Measurements from ENCODE around the gene CCR5. TPM values are rescaled to one million over a fixed set of nuclear protein-coding genes. Genes with fewer than 3 reads are reported as not detected.

The CCR5 gene
- total and polyA plus RNA-seq, 9 of the 15 experiments (the other 6 are each of a cell fraction or from before 2014, with no cell fraction given): not detected

DNA sequence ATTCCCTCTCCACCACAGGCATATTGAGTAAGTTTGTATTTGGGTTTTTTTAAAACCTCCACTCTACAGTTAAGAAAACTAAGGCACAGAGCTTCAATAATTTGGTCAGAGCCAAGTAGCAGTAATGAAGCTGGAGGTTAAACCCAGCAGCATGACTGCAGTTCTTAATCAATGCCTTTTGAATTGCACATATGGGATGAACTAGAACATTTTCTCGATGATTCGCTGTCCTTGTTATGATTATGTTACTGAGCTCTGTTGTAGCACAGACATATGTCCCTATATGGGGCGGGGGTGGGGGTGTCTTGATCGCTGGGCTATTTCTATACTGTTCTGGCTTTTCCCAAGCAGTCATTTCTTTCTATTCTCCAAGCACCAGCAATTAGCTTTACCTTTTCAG lies 1.6 kb upstream of the CCR5 start:
- in situ Hi-C loops (cut with MboI) (no loop called here), intact Hi-C loops (cut with micrococcal nuclease) (loop anchor here (5.0 kb wide), 1 partner anchor 157 kb away; no protein-coding TSS in a partner anchor)
- Histone ChIP-seq H3K9me1 (ENCODE audit: control insufficient read depth, insufficient read depth, low read length) (no peaks in the 10 kb centered on the region), H4K20me1 (replicated peaks; ENCODE audit: control insufficient read depth, insufficient read depth, low read length) (no peaks in the 10 kb centered on the region), H3K27ac (ENCODE audit: extremely low read depth, low read depth, low read length) (no peak overlapping the region), H3K9ac (ENCODE audit: insufficient read depth in 1 of 2, low read depth in 2 of 2, low read length in 2 of 2) (no peak overlapping the region), H3K79me2 (ENCODE audit: control insufficient read depth, insufficient read depth, low read length) (no peaks in the 10 kb centered on the region), H3K4me3 (no peak overlapping the region), H3K9me3 (replicated peaks; ENCODE audit: control insufficient read depth, insufficient read depth, low read depth, low read length) (no peaks in the 10 kb centered on the region), H3K27me3 (ENCODE audit: control insufficient read depth in 2 of 2, insufficient read depth in 2 of 2, low read length in 2 of 2) (peaks cover 30 to 52% of the 10 kb centered on the region in 2 experiments), H2AFZ (ENCODE audit: low read depth, low read length) (no peak overlapping the region), H3K4me1 (replicated peaks in 1 of 2; ENCODE audit: control insufficient read depth in 2 of 2, insufficient read depth in 2 of 2, low read length in 2 of 2) (no peaks in the 10 kb centered on the region), H3K4me2 (ENCODE audit: insufficient read depth, low read length) (no peak overlapping the region), H3K36me3 (ENCODE audit: control insufficient read depth, insufficient read depth, low read length) (no peaks in the 10 kb centered on the region)
- WGBS (ENCODE audit: insufficient coverage, low coverage, missing lambda C conversion rate): 1% methylated on average over 4 of the region's 4 CpGs
- FAIRE-seq (no peak), DNase-seq (ENCODE audit: extremely low read depth in 1 of 4, low spot score in 3 of 4) (no peak), ATAC-seq (no peak)
- BruUV-seq (replicated peaks): no TSS peak
- ChIA-PET POLR2A (interaction anchor here (0.6 to 1.4 kb wide), 7 partner anchors 9 to 471 kb away, joined by 3 to 7 read pairs (median 3); no protein-coding TSS in a partner anchor), CTCF (ENCODE audit: low intra/inter-chr PET ratio) (interaction anchor here (0.9 kb wide), 1 partner anchor 90 kb away, joined by 4 read pairs; no protein-coding TSS in a partner anchor)
- TF ChIP-seq PYGO2 (tag; IDR thresholded peaks at IDR 0.05): no peak
- no peak for TF ChIP-seq ILF3 (IDR thresholded peaks at IDR 0.05; ENCODE audit: borderline replicate concordance)

DNA sequence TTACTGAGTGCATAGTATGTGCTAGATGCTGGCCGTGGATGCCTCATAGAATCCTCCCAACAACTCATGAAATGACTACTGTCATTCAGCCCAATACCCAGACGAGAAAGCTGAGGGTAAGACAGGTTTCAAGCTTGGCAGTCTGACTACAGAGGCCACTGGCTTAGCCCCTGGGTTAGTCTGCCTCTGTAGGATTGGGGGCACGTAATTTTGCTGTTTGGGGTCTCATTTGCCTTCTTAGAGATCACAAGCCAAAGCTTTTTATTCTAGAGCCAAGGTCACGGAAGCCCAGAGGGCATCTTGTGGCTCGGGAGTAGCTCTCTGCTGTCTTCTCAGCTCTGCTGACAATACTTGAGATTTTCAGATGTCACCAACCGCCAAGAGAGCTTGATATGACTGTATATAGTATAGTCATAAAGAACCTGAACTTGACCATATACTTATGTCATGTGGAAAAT lies 1.0 kb upstream of the CCR5 start:
- Histone ChIP-seq H3K36me3 (ENCODE audit: control insufficient read depth, insufficient read depth, low read length) (no peaks in the 10 kb centered on the region), H3K4me1 (replicated peaks in 1 of 2; ENCODE audit: control insufficient read depth in 2 of 2, insufficient read depth in 2 of 2, low read length in 2 of 2) (no peaks in the 10 kb centered on the region), H3K9me3 (replicated peaks; ENCODE audit: control insufficient read depth, insufficient read depth, low read depth, low read length) (no peaks in the 10 kb centered on the region), H3K4me3 (no peak overlapping the region), H3K9me1 (ENCODE audit: control insufficient read depth, insufficient read depth, low read length) (no peaks in the 10 kb centered on the region), H3K27me3 (ENCODE audit: control insufficient read depth in 2 of 2, insufficient read depth in 2 of 2, low read length in 2 of 2) (peaks cover 34 to 57% of the 10 kb centered on the region in 2 experiments), H4K20me1 (replicated peaks; ENCODE audit: control insufficient read depth, insufficient read depth, low read length) (no peaks in the 10 kb centered on the region), H3K4me2 (ENCODE audit: insufficient read depth, low read length) (no peak overlapping the region), H3K27ac (ENCODE audit: extremely low read depth, low read depth, low read length) (no peak overlapping the region), H3K79me2 (ENCODE audit: control insufficient read depth, insufficient read depth, low read length) (no peaks in the 10 kb centered on the region), H2AFZ (ENCODE audit: low read depth, low read length) (no peak overlapping the region), H3K9ac (ENCODE audit: insufficient read depth in 1 of 2, low read depth in 2 of 2, low read length in 2 of 2) (no peak overlapping the region)
- ChIA-PET POLR2A (interaction anchor here (0.9 to 1.3 kb wide), 5 partner anchors 8 to 261 kb away, joined by 3 to 7 read pairs (median 3); no protein-coding TSS in a partner anchor), CTCF (ENCODE audit: low intra/inter-chr PET ratio) (no interaction called here)
- FAIRE-seq (no peak), ATAC-seq (no peak), DNase-seq (ENCODE audit: extremely low read depth in 1 of 4, low spot score in 3 of 4) (no peak)
- intact Hi-C loops (cut with micrococcal nuclease) (loop anchor here (5.0 kb wide), 3 partner anchors 58 to 157 kb away; no protein-coding TSS in a partner anchor), in situ Hi-C loops (cut with MboI) (no loop called here)
- no TSS peak for BruUV-seq (replicated peaks)
- WGBS (ENCODE audit: insufficient coverage, low coverage, missing lambda C conversion rate): 0% methylated on average over 6 of the region's 6 CpGs
- TF ChIP-seq, protein P1, sequence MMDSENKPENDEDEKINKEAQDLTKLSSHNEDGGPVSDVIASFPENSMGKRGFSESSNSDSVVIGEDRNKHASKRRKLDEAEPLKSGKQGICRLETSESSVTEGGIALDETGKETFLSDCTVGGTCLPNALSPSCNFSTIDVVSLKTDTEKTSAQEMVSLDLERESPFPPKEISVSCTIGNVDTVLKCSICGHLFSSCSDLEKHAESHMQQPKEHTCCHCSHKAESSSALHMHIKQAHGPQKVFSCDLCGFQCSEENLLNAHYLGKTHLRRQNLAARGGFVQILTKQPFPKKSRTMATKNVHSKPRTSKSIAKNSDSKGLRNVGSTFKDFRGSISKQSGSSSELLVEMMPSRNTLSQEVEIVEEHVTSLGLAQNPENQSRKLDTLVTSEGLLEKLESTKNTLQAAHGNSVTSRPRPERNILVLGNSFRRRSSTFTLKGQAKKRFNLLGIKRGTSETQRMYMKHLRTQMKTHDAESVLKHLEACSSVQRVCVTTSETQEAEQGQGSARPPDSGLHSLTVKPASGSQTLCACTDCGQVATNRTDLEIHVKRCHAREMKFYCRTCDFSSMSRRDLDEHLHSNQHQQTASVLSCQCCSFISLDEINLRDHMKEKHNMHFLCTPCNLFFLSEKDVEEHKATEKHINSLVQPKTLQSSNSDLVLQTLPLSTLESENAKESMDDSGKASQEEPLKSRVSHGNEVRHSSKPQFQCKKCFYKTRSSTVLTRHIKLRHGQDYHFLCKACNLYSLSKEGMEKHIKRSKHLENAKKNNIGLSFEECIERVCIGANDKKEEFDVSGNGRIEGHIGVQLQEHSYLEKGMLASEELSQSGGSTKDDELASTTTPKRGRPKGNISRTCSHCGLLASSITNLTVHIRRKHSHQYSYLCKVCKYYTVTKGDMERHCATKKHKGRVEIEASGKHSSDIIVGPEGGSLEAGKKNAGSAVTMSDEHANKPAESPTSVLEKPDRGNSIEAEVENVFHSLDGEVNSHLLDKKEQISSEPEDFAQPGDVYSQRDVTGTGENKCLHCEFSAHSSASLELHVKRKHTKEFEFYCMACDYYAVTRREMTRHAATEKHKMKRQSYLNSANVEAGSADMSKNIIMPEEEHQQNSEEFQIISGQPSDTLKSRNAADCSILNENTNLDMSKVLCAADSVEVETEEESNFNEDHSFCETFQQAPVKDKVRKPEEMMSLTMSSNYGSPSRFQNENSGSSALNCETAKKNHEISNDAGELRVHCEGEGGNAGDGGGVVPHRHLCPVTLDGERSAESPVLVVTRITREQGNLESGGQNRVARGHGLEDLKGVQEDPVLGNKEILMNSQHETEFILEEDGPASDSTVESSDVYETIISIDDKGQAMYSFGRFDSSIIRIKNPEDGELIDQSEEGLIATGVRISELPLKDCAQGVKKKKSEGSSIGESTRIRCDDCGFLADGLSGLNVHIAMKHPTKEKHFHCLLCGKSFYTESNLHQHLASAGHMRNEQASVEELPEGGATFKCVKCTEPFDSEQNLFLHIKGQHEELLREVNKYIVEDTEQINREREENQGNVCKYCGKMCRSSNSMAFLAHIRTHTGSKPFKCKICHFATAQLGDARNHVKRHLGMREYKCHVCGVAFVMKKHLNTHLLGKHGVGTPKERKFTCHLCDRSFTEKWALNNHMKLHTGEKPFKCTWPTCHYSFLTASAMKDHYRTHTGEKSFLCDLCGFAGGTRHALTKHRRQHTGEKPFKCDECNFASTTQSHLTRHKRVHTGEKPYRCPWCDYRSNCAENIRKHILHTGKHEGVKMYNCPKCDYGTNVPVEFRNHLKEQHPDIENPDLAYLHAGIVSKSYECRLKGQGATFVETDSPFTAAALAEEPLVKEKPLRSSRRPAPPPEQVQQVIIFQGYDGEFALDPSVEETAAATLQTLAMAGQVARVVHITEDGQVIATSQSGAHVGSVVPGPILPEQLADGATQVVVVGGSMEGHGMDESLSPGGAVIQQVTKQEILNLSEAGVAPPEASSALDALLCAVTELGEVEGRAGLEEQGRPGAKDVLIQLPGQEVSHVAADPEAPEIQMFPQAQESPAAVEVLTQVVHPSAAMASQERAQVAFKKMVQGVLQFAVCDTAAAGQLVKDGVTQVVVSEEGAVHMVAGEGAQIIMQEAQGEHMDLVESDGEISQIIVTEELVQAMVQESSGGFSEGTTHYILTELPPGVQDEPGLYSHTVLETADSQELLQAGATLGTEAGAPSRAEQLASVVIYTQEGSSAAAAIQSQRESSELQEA (IDR thresholded peaks at IDR 0.05; ENCODE audit: low read depth): no peak
- TF ChIP-seq TGIF2 (CRISPR knock-in tag; IDR thresholded peaks at IDR 0.05): no peak
- no peak for TF ChIP-seq BRCA1 (IDR thresholded peaks at IDR 0.05)
- no peak for TF ChIP-seq BRCA1 (CRISPR knock-in tag; IDR thresholded peaks at IDR 0.05)
- no peak for TF ChIP-seq SMARCA4 (IDR thresholded peaks at IDR 0.05)
- no peak for TF ChIP-seq BCOR (IDR thresholded peaks at IDR 0.05)
- no peak for TF ChIP-seq TFAM (CRISPR knock-in tag; conservative IDR thresholded peaks at IDR 0.05)
- no peak for TF ChIP-seq ZNF75A (CRISPR knock-in tag; IDR thresholded peaks at IDR 0.05)

Measured in K562 (cell line).